SK-N-SH (cell line): ENCODE measurements around the gene SPON1.

Experiments
- GABPA ChIP-seq: IDR thresholded peaks from 2 replicates; pipeline ENCODE4 v1.4.0; 2012; ENCODE audit warnings: low read depth, mild to moderate bottlenecking
- TF ChIP-seq, protein P1 (sequence below): IDR thresholded peaks from 2 replicates; pipeline ENCODE4 v1.4.0; 2012; ENCODE audit warnings: low read depth, borderline replicate concordance

DNA sequence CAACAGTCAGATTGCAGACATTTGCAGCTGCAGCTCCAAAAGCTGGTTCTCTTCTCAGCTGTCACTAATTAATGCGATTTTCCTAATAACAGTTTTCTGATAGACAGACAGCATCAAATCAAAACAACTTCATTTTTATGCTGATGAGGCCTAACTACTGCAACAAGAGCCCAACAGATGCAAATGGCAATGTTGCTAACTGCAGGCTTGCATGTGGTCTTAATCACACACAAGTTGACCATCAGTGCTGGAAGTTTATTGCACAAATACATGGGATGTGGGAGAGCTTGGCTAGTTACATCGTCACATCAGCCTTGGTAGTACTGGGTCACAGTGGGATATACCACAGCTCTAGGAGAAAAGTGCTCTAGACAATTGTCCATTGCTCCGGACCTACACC, 99.2 kb downstream of the SPON1 start:
- TF ChIP-seq GABPA = no peak
- TF ChIP-seq, protein P1, sequence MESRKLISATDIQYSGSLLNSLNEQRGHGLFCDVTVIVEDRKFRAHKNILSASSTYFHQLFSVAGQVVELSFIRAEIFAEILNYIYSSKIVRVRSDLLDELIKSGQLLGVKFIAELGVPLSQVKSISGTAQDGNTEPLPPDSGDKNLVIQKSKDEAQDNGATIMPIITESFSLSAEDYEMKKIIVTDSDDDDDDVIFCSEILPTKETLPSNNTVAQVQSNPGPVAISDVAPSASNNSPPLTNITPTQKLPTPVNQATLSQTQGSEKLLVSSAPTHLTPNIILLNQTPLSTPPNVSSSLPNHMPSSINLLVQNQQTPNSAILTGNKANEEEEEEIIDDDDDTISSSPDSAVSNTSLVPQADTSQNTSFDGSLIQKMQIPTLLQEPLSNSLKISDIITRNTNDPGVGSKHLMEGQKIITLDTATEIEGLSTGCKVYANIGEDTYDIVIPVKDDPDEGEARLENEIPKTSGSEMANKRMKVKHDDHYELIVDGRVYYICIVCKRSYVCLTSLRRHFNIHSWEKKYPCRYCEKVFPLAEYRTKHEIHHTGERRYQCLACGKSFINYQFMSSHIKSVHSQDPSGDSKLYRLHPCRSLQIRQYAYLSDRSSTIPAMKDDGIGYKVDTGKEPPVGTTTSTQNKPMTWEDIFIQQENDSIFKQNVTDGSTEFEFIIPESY = no peak
